IPS-11a (cell line): ENCODE results near the gene B3GNT8.
A peak's percentile ranks its signal among the peaks of the same experiment; 100 is the strongest.
"Not testable (repeated sequence)": the region's sequence is repeated elsewhere in the genome, so short reads cannot be mapped to it uniquely, and the experiment has no call there.

ENCODE experiments used
- H3K4me3 ChIP-seq: one replicate; pipeline ENCODE4 v1.5.1; 2013; ENCODE audit warnings: low read depth, low read length, control low read depth

Gene B3GNT8

GRCh38 chr19:41395355-41395754 lies 31.8 kb downstream of the B3GNT8 start:
- H3K4me3 ChIP-seq = no peak overlapping the region

DNA sequence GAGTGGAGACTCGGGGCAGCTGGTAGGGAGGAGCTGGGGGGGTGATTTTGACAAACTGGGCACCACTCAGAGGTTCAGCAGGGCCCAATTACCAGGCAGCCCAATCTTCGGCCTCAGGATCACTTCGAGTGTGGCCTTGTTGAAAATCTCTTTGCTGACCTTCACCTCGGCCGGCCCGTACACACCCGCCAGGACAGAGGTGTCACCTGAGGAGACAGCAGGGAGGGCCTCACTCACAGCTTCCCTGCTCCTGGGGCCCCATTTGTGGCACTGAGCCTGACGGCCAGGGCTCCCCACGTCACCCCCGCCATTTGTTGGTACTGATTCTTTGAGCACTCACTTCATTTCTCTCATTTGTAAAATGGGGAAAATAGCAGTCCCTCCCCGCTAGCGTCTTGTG lies 34.4 kb downstream of the B3GNT8 start:
- H3K4me3 ChIP-seq = no peak overlapping the region

DNA sequence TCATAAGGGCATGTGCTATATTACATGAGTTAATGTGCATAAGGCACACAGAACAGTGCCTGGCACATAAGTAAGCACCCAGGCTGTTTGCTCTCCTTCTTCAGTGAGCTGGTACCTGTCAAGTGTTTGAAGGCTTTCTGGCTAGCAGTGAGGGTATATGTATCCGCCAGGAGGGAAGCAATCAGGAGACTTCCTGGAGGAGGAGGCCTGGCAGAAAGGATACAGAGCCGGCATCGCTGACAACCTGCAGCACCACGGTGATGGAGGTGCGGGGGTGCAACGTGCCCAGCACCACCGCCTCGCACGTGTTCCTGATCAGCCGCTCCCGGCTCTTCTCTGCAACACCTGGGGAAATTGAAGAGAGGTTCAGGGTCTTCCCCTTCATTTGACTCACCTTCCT lies 35.6 kb downstream of the B3GNT8 start:
- no peak overlapping the region for H3K4me3 ChIP-seq

GRCh38 chr19:41386442-41386841 lies 40.7 kb downstream of the B3GNT8 start:
- H3K4me3 ChIP-seq = no peak overlapping the region

DNA sequence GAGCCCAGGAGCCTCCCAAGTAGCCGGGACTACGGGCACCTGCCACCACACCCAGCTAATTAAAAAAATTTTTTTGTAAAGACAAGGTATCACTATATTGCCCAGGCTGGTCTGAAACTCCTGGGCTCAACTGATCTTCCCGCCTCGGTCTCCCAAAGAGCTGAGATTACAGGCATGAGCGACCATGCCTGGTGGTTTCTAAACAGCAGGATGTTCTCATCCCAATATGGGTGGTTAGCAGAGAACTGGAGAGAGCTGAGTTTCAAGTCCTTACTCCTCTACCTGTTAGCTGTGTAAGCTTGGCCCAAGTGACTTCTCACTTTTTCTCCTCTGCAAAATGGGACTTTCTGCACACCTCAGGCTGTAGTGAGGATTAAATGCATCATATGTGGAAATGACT lies 42.8 kb downstream of the B3GNT8 start:
- no peak overlapping the region for H3K4me3 ChIP-seq

DNA sequence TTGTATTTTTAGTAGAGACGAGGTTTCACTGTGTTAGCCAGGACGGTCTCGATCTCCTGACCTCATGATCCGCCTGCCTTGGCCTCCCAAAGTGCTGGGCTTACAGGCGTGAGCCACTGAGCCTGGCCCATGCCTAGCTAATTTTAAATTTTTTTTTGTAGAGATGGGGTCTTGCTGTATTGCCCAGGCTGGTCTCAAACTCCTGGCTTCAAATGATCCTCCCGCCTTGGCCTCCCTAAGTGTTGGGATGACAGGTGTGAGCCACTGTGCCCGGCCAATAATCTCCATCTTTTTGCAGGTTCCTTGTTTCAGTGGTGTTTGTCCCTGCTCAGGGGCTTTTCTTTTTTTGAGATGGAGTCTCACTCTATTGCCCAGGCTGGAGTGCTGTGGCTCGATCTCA lies 45.6 kb downstream of the B3GNT8 start:
- not testable (repeated sequence) for H3K4me3 ChIP-seq

DNA sequence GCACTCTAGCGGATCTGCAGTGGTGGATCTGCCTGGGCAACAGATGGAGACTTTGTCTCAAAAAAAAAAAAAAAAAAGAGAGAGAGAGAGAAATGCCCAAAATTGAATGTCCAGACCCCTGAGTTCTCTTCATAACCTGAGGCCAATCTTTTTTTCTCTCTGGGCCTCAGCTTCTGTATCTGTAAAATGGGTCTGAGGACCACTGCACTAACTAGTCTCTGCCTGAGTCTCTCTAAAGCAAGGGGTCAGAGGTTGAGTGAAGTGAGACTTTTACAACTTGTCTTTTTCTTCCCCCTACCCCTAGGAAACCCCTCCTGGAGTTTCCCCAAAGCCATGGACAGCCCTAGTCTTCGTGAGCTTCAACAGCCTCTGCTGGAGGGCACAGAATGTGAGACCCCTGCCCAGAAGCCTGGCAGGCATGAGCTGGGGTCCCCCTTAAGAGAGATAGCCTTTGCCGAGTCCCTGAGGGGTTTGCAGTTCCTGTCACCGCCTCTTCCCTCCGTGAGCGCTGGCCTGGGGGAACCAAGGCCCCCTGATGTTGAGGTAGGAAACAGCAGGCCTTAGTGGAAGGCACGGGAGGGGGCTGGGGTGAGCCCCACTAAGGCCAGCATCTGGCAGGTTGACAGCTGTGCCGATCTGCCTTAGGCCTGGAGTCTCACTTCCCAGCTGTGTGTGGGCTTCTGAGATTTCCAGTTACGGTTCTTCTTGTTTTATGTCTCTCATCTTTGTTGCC lies 49.0 kb downstream of the B3GNT8 start:
- H3K4me3 ChIP-seq = no peak overlapping the region

DNA sequence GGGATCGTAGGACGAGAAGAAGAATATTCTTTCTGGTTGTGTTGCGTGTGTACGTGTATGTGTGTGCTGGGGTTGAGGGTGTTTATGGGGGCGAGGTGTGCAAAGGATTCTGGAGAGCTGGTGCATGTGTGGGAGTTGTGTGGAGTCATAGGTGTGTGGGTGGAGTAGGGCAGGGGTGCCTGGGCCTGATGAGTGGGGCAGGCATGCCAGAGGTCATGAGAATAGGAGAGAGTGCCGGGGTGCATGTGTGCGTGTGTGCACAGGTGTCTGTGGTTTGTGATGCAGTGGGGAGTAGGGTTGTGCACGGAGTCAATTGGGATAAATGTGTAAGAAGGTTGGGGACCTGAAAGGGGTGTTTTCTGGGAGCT lies 50.2 kb downstream of the B3GNT8 start:
- H3K4me3 ChIP-seq = peak overlapping the region; percentile 35

- H3K4me3 ChIP-seq = peak within 1 kb of the TSS; percentile 35
Observed at GRCh38 chr19:41376241-41376997, 50.8 kb downstream of the B3GNT8 start, which contains the start of gene TMEM91. Gene TMEM91, plus strand, starts transcription at chr19:41376533. Its CDS starts 1,777 bp downstream, at chr19:41378310.
